K562 (cell line): Measurements from ENCODE around the gene ARHGEF38.

ENCODE experiments used
- BHLHE40 ChIP-seq: IDR thresholded peaks from 2 replicates; pipeline ENCODE4 v1.6.1; 2011; ENCODE audit warnings: low read length, improper control_type of control experiment
- ZNF274 ChIP-seq: IDR thresholded peaks from 2 replicates; pipeline ENCODE4 v1.6.1; 2011; ENCODE audit warnings: low read depth, mild to moderate bottlenecking, low read length, moderate library complexity, borderline replicate concordance

GRCh38 chr4:105586638-105587328 is 34.4 kb downstream of the ARHGEF38 start:
- TF ChIP-seq BHLHE40: no peak
- no peak for TF ChIP-seq ZNF274
